Measurements from ENCODE around the gene INHA. TPM values are rescaled to one million over a fixed set of nuclear protein-coding genes. Genes with fewer than 3 reads are reported as not detected.
A peak's percentile ranks its signal among the peaks of the same experiment; 100 is the strongest.

The INHA gene
- total RNA-seq, 1 experiment from 2014 or later: not detected

- H2AFZ ChIP-seq (ENCODE audit: low read depth, low read length, poor library complexity, severe bottlenecking): no peak overlapping the region
- no peak overlapping the region for H3K4me3 ChIP-seq (replicated peaks in 1 of 2; ENCODE audit: low read depth in 1 of 2, low read length in 2 of 2)
- ChIA-PET RAD21 (ENCODE audit: low non-redundant PET in 1 of 2, low total read pairs in 2 of 2, uncharacterized antibody in 2 of 2, unreplicated experiment in 2 of 2) (no interaction called here), POLR2A (no interaction called here), CTCF (interaction anchor here (0.6 to 1.4 kb wide), 2 partner anchors 10 to 58 kb away, joined by 3 read pairs; partner anchors contain the start of genes CHPF and TMEM198)
- H3K9me3 ChIP-seq (ENCODE audit: control insufficient read depth in 1 of 2, insufficient read depth in 1 of 2, low read depth in 1 of 2, low read length in 2 of 2): no peaks in the 10 kb centered on the region
- DNase-seq (ENCODE audit: low read depth, low spot score) (no peak), ATAC-seq (no peak)
- no peaks in the 10 kb centered on the region for H3K27me3 ChIP-seq (ENCODE audit: insufficient read depth, low read length)
- H3K9ac ChIP-seq (ENCODE audit: low read length): no peak overlapping the region
- H3K4me2 ChIP-seq (ENCODE audit: low read length): no peak overlapping the region
- peaks cover 0 to 3% of the 10 kb centered on the region in 2 experiments; a peak in 1 of 4 replicates for H3K36me3 ChIP-seq (ENCODE audit: control insufficient read depth in 1 of 2, insufficient read depth in 2 of 2, low read length in 2 of 2)
- H3K79me2 ChIP-seq (ENCODE audit: insufficient read depth, low read length): peaks cover 8% of the 10 kb centered on the region; the same call in 1 of the 2 replicates
- no peak overlapping the region for H3K27ac ChIP-seq (ENCODE audit: low read depth, low read length)
- TF ChIP-seq ELF1 (IDR thresholded peaks at IDR 0.05; ENCODE audit: borderline replicate concordance, low read depth) (no peak), ZBTB33 (IDR thresholded peaks at IDR 0.05; ENCODE audit: extremely low read depth, insufficient replicate concordance, low read length) (no peak), JUND (IDR thresholded peaks at IDR 0.05) (no peak), RAD21 (IDR thresholded peaks at IDR 0.05; ENCODE audit: low read depth) (no peak)
- H3K4me1 ChIP-seq (ENCODE audit: control insufficient read depth in 1 of 2, insufficient read depth in 2 of 2, low read length in 2 of 2): peaks cover 28 to 55% of the 10 kb centered on the region in 2 experiments
- no TSS peak for BruUV-seq (replicated peaks)
- no peaks in the 10 kb centered on the region for H3K9me2 ChIP-seq (ENCODE audit: insufficient read depth)
- no peaks in the 10 kb centered on the region for H4K20me1 ChIP-seq (ENCODE audit: insufficient read depth)
- intact Hi-C loops (cut with micrococcal nuclease): loop anchor here (10.0 kb wide), 1 partner anchor 359 kb away; the partner anchor contains the start of genes CNPPD1, RETREG2 and SLC23A3
These were observed 38.0 kb upstream of the INHA start for GRCh38 chr2:219533930-219534661.

- ATAC-seq: no peak
- H3K79me2 ChIP-seq (ENCODE audit: insufficient read depth, low read length): peaks cover 30% of the 10 kb centered on the region
- no peak for DNase-seq (ENCODE audit: low read depth, low spot score)
- H3K9ac ChIP-seq (ENCODE audit: low read length): 0 out of 2 replicates have a peak overlapping the region, but pooled peaks have one; percentile 24
- H3K4me2 ChIP-seq (ENCODE audit: low read length): no peak overlapping the region
- BruUV-seq (replicated peaks): no TSS peak
- no peak overlapping the region for H2AFZ ChIP-seq (ENCODE audit: low read depth, low read length, poor library complexity, severe bottlenecking)
- ChIA-PET CTCF (interaction anchor here (1.5 kb wide), 1 partner anchor 41 kb away, joined by 3 read pairs; a partner anchor contains a TSS), POLR2A (no interaction called here), RAD21 (ENCODE audit: low non-redundant PET in 1 of 2, low total read pairs in 2 of 2, uncharacterized antibody in 2 of 2, unreplicated experiment in 2 of 2) (interaction anchor here in 1 of 2 experiments (0.5 kb wide), 1 partner anchor 14 kb away, joined by 6 read pairs; no protein-coding TSS in a partner anchor)
- no peaks in the 10 kb centered on the region for H3K9me3 ChIP-seq (ENCODE audit: control insufficient read depth in 1 of 2, insufficient read depth in 1 of 2, low read depth in 1 of 2, low read length in 2 of 2)
- intact Hi-C loops (cut with micrococcal nuclease): loop anchor here (10.0 kb wide), 1 partner anchor 362 kb away; the partner anchor contains the start of genes CNPPD1, RETREG2 and SLC23A3
- H3K36me3 ChIP-seq (ENCODE audit: control insufficient read depth in 1 of 2, insufficient read depth in 2 of 2, low read length in 2 of 2): peaks cover 0 to 26% of the 10 kb centered on the region in 2 experiments; a peak in 2 of 4 replicates
- TF ChIP-seq YY1 (IDR thresholded peaks at IDR 0.05; ENCODE audit: extremely low read depth, insufficient replicate concordance, low read depth, low read length) (no peak), POLR2AphosphoS5 (IDR thresholded peaks at IDR 0.05; ENCODE audit: low read depth, low read length) (no peak), CEBPB (IDR thresholded peaks at IDR 0.05; ENCODE audit: low read depth) (no peak), EZH2phosphoT487 (IDR thresholded peaks at IDR 0.05; ENCODE audit: borderline replicate concordance) (no peak), EZH2 (IDR thresholded peaks at IDR 0.05) (no peak)
- 0 out of 2 replicates have a peak overlapping the region, but pooled peaks have one; percentile 49 for H3K27ac ChIP-seq (ENCODE audit: low read depth, low read length)
- peaks cover 24 to 64% of the 10 kb centered on the region in 2 experiments for H3K4me1 ChIP-seq (ENCODE audit: control insufficient read depth in 1 of 2, insufficient read depth in 2 of 2, low read length in 2 of 2)
- H4K20me1 ChIP-seq (ENCODE audit: insufficient read depth): peaks cover 5% of the 10 kb centered on the region; the same call in 1 of the 2 replicates
- H3K9me2 ChIP-seq (ENCODE audit: insufficient read depth): no peaks in the 10 kb centered on the region
- H3K27me3 ChIP-seq (ENCODE audit: insufficient read depth, low read length): no peaks in the 10 kb centered on the region
- H3K4me3 ChIP-seq (replicated peaks in 1 of 2; ENCODE audit: low read depth in 1 of 2, low read length in 2 of 2): no peak overlapping the region
These were observed 35.7 kb upstream of the INHA start for GRCh38 chr2:219536425-219536824.

Measured in HCT116 (cell line).